GM19324 (cell line): ENCODE measurements around the gene AKAP6.
A peak's percentile ranks its signal among the peaks of the same experiment; 100 is the strongest.

Source experiments
- ATAC-seq: cut with Tn5 transposase; IDR thresholded peaks from one replicate; pipeline ENCODE4 v1.9.1; 2021; ENCODE audit warnings: mild to moderate bottlenecking, moderate library complexity; ENCODE audit not compliant: unreplicated experiment, low FRiP score

AKAP6 gene

GRCh38 chr14:32693114-32693513 lies 364.0 kb downstream of the AKAP6 start:
- ATAC-seq, result peak; percentile 42

- ATAC-seq, result no peak
Measured at GRCh38 chr14:32694795-32695449, 365.8 kb downstream of the AKAP6 start.

- ATAC-seq, result no peak
Measured at GRCh38 chr14:32696325-32697091, 367.4 kb downstream of the AKAP6 start.

- no peak for ATAC-seq
Measured at GRCh38 chr14:32697114-32697513, 368.0 kb downstream of the AKAP6 start.

GRCh38 chr14:32697704-32698103 lies 368.6 kb downstream of the AKAP6 start:
- ATAC-seq, result no peak

GRCh38 chr14:32698831-32699230 lies 369.7 kb downstream of the AKAP6 start:
- no peak for ATAC-seq

GRCh38 chr14:32701475-32701874 lies 372.4 kb downstream of the AKAP6 start:
- ATAC-seq, result no peak

DNA sequence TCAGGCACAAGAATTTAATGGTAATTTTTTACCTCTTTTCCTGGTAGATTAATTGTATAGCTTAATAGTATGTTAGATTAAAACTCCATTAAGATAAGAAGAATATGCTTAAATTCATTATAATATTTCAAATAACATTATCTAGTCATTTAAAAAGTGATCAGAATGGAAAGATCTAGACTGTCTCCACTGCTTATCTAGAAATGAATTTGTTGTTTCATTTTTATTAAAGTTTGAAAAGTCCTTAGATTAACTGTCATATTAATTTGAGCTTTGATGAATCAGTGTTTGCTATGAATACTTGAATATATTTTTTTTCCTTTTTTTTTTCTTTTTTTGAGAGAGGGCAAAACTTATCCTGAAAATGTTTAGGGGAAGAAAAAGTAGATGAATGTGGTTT lies 373.0 kb downstream of the AKAP6 start:
- ATAC-seq, result no peak

- ATAC-seq, result peak; percentile 97
Measured at GRCh38 chr14:32702562-32702961, 373.5 kb downstream of the AKAP6 start.

DNA sequence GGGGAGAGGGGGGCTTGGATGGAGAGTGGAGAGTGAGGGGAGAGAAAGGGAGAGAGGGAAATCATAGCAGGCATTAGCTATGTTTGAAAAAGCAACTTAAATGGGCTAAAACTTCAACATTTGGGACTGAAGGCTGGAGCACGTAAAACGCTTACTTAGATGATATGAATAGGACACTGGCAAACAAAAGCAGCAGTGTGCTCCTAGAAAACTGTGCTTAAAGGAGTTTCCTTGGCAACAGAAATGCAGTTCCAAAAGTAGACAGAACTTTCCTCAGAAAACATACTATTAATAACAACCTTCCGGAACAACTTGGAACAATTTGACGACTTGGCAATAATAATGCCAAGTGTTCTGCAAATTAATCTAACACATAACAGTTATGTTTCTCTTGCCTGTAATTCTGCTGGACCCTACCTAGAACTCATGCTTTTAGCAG lies 374.1 kb downstream of the AKAP6 start:
- ATAC-seq, result no peak

- ATAC-seq, result no peak
Measured at GRCh38 chr14:32706721-32707519, 377.8 kb downstream of the AKAP6 start.

DNA sequence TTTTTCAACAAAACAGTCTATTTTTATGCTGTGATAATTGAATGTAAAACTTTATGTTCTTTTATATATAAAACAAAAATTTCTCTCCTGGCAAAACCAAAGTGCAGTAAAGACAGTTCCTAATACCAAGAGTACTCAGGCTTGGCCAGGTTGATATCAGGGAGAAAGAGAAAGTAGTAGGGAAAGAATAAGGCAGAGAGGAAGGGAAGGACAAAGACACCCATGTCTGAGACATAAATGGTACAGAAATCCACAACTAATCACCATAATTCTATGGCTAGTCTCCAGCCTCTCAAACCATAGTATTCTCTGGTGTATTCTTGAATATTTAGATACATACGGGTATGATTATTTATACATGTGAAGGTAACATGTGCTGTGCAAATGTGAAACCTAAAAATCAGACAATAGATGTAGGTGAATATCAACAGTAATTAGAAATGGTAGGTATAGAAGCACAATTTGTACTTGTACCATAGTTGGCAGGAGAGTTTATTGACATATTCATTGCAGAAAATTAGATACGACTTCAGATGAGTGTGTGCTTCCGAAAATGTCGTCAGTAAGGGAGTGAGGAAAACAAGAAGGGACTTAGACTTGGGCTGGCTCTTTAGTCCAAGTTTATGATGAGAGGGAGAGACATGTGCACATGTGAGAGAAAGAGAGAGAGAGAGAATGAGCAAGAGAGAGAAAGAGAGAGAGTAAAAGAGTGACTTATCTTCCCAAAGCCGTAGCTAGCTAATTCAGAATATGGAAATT lies 378.8 kb downstream of the AKAP6 start:
- no peak for ATAC-seq

DNA sequence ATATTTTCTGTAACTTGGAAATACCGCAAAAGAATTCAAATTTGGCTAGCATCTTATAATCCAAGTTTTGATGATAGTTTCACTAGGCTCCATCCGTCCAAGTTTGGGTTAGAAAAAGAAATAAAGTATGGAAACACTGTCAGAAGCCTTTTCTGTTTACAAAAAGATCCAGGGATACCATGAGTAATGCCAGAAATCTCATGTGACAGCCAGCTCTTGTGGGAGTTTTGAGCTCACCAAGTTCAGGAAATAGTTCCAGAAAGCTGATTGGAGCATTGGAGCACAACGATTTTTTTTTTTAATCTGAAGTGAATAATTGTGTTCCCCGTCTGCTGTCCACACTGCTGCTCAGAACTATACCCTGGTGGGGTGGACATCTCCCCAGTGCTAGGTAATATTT lies 379.9 kb downstream of the AKAP6 start:
- ATAC-seq, result no peak

DNA sequence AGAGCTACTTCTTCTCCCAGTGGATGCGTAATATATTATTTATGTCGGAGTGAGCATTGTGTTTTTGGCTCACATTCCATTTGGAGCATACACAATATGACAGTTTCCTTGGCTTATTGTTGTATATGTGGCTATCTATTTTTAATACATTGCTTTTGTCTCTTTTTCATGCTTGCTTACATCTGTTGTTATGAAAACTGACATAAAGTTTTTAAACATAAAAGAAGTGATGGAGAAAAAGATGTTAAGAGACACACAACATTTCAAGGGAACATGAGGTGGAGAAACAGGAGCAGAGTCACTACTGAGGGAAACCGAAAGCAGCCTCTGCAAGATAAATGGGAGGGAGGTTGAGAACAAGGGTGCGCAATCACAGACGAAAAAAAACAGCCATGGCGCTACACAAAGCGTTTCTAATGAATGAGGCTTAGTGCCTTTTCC lies 381.2 kb downstream of the AKAP6 start:
- no peak for ATAC-seq

DNA sequence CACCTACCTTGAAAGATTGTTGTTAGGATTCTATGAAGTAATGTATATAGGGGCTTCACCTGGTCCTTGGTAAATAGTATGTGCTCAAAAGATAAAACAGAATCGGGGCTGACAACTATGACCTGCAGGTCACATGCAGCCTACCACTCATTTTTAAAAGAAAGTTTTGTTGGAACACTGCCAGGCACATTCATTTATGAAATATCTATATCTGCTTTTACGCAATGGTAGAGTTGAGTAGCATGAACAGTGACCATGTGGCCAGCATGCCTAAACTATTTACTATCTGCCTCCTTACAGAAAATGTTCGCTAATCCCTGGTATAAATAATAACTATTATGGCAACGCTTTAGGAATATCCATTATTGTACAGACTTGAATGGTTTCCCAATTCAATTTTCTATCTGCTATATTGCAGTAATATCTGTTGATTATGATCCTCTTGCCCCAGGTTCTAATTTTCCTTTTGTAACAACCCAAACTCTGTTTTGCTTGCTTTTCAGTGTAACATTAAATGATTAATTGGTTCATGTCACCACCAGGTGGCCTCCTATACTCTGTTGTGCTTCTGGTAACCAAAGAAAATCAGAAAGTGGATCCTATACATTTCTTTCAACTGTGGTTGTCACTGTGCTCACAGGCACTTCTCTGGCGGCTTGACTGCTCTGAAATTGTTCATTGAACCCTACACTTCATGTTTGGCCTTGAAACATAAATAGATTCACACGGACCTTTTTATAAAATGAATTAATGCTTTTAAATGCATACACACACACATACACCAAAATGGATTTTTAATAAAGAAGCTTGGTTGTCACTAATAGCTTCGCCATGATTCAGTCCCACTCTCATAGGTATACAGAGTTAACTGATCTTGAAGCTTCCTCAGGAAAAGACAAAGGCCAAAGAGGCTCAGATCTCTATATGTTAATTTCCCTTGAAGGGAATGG lies 381.9 kb downstream of the AKAP6 start:
- no peak for ATAC-seq

- ATAC-seq, result no peak
Measured at GRCh38 chr14:32713856-32714255, 384.8 kb downstream of the AKAP6 start.

GRCh38 chr14:32719601-32720000 lies 390.5 kb downstream of the AKAP6 start:
- ATAC-seq, result no peak

- ATAC-seq, result no peak
Measured at GRCh38 chr14:32720927-32721326, 391.8 kb downstream of the AKAP6 start.

DNA sequence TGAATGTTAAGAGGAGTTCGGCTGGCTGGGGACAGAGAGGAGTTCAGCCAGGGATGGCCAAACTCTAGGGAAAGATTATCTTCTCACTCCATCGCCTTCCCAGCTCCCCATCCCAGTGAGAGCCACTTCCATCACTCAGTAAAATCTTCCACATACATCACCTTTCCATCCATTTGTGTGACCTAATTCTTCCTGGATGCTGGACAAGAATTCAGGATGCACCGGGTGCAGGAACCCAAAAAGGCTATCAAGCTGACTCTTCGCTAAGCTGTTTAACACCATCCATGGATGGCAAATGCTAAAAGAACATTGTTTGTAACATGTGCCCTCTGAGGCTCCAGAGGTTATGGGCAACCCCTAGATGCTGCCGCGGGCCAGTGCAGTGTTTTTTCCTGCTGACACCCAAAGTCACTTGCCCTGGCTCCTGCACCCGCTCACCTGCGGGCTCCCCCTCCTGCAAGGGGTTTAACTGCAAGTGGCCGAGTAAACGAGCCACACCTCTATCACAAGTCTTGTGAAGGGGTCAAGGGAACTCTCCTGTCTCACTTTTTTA lies 393.6 kb downstream of the AKAP6 start:
- no peak for ATAC-seq
